RKO (cell line): ENCODE data around the gene MTHFR.
"Not testable (repeated sequence)": the region's sequence is repeated elsewhere in the genome, so short reads cannot be mapped to it uniquely, and the experiment has no call there.

Source experiments
- DNase-seq: peaks from one replicate; pipeline ENCODE4 v3.0.0-alpha.2; 2016; ENCODE audit warnings: low spot score

MTHFR gene

GRCh38 chr1:11833497-11833896 is 27.7 kb upstream of the MTHFR start:
- DNase-seq, result no peak

DNA sequence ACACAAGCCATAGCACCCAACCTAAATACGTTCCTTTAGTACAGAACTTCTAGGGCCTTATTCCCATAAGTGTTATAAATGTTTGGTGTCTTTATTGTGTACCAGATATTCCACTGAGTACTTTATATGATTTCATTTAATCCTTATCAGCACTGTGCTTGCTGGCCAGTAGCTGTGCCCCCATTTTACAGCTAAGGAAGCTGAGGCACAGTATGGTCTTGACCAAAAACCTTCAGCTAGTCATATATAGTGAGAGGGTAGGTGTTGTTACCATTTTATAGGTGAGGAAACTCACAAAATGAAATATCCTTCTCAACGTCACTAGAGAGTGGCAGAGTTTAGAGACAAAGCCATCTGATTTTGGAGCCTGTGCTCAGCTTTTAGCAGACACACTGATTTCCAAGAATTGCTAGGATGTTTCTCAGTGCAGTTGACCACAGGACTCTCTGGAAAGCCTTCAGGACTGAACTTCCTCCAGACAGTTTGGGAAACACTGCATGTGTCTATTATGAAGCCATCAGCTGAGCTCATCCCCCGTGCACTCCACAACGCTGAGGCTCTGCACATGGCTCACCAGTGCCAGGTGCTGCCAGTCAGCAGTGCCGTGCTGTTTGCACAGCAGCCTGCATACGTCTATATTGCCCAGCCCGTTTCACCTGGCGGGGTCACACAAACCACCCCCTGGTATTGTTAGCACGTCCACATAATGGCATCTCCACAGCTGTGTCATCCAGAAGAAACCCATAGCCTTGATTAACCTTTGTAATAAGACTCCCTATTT is 26.4 kb upstream of the MTHFR start:
- DNase-seq, result no peak

DNA sequence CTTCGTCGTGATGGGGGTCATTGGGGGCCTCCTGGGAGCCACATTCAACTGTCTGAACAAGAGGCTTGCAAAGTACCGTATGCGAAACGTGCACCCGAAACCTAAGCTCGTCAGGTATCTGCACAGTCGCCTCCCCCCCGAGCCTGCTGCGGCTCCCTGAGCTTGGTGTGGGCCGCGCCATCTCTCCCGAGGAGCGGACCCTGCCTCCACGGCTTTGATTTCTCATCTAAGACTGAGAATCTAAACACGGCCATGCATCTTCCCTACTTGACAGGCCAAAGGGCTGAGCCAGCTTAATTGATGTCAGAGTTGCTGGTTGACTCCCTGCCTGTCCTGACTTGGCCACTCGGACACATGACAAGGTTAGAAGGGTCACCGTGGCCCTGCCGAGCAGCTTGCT is 22.7 kb upstream of the MTHFR start:
- no peak for DNase-seq

- no peak for DNase-seq
Observed at GRCh38 chr1:11826946-11827345, 21.2 kb upstream of the MTHFR start.

DNA sequence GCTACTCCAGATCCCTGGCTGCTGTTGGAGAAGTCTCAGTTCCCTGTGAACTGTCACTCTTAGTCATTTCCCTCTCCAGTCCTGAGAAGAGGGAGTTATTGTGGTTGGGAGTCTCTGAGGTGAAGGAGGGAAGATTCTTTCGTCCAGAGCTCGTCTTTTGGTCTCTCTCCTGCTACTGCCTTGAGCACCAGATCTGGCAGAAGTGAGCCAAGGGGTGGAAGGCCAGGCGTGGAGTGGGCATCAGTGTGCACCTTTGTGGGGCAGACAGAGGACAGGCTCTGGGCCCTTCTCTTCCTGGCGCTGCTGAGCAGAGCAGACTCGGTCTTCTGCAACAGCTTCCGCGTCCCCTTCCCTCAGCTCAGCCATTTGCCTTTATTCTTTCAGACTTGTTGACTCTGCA is 19.4 kb upstream of the MTHFR start:
- DNase-seq, result no peak

DNA sequence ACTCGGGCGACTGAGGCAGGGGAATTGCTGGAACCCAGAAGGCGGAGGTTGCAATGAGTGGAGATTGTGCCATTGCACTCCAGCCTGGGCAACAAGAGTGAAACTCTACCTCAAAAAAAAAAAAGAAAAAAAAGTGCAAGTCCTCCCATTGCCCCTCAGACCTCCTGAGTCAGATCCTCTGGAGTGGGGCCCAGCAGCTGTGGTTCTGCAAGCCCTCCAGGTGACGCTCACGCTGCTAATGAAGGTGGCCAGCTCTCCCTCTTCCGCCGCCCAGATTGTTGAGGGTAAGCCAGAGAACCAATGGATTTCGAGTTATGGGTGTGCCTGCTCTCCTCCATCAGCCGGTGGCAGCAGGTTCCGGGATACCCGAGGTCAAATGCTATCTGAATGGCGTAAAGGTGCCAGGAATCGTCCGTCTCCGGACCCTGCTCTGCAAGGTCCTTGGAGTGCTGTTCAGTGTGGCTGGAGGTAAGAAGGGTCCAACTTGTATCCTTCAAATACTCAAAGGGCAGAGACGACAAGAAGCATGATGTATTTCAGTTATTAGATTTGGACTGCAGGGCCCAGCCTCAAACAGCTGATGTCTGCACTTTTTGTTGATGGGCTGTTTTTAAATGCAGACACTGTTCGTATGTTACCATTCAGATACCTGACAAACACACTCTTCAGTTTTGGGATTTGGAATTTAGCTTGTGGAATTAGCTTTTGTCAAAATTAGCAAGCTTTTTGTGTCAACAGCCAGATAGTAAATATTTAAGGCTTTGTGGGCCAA is 17.8 kb upstream of the MTHFR start:
- no peak for DNase-seq

DNA sequence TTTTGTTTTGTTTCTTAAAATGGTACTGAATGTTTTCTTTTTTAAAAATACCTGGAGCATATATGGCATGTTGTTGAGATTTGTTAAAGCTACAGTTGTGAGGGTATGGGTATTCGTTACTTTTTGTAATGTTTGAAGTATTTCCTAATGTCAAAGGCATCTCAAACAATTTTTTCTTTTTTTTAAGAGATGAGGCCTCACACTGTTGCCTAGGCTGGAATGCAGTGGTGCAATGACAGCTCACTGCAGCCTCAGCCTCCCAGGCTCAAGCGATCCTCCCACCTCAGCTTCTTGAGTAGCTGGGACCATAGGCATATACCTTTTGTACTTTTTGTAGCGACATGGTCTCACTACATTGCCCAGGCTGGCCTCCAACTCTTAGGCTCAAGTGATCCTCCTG is 16.3 kb upstream of the MTHFR start:
- no peak for DNase-seq

GRCh38 chr1:11817192-11817591 is 11.4 kb upstream of the MTHFR start:
- no peak for DNase-seq

- DNase-seq, result no peak
Observed at GRCh38 chr1:11813021-11813420, 7.3 kb upstream of the MTHFR start.

GRCh38 chr1:11807133-11807532 is 1.4 kb upstream of the MTHFR start:
- DNase-seq, result no peak

GRCh38 chr1:11806307-11806936 is 658 bp upstream of the MTHFR start:
- DNase-seq, result peak; percentile 67

GRCh38 chr1:11804666-11805421 is 920 bp downstream of the MTHFR start:
- peak; percentile 46 for DNase-seq

DNA sequence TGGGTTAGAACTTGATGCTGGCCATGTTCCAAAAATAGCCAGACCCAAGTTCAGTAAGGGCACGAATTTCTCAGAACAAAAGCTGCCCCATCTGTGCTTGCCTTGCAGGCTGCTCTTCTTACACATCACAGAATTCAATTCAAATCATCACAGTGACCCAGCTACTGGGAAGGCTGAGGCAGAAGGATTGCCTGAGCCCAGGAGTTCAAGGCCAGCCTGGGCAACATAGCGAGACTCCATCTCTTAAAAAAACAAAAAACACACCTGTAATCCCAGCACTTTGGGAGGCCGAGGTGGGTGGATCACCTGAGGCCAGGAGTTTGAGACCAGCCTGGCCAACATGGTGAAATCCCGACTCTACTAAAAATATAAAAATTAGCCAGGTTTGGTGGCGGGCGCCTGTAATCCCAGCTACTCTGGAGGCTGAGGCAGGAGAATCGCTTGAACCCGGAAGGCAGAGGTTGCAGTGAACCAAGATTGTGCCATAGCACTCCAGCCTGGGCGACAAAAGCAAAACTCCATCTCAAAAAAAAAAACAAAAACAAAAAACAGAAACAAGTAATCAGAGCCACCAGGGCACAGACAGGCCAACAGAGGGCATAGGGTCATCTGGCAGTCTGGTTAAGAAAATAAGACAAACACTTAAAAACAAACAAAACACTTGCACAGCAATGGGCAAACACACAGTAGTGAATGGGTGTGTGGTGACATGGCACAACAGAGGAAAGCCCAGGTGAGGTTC is 1.7 kb downstream of the MTHFR start:
- DNase-seq, result not testable (repeated sequence)

DNA sequence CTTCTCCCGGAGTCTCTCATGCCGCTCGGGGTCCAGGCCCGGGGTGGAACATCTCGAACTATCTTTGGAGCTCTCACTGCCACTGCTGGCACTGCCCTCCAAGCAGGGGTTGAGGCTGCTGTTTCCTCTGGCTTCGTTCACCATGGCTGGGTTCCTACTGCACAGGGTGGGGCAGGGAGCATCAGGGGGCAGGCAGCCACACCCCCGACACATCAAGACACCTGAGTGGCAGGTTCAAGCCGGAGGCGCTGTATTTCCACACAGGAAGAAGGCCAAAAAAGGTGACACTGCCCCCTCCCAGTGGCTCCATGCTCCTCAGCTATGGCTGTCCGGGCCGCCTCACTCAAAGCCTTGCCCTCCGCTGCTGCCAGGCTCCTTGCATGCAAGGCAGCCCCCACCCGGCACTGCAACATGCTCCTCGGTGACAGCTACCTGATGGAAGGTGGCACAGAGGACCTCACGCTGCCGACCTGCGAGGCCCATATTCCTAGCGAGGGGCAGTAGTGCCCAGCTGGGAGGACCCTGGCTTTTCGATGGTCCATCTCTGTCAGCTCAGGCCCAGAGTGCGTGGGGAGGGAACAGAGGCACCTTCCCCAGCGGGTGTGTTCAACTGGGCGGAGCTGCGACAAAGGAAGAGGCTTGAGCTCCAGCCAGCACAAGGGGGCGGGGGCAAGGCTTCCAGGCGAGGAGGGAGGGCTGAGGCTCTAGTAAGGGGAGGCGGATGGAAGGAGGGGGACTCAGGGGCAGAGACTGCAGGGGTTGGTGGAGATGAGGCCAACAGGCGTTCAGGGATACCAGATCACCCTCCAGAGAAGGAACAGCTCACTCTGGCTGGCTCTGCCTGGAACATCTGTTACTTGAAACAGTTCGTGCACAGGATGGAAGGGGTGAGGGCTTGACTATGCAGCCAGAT is 2.5 kb downstream of the MTHFR start:
- no peak for DNase-seq

GRCh38 chr1:11802616-11802972 is 3.2 kb downstream of the MTHFR start:
- no peak for DNase-seq

DNA sequence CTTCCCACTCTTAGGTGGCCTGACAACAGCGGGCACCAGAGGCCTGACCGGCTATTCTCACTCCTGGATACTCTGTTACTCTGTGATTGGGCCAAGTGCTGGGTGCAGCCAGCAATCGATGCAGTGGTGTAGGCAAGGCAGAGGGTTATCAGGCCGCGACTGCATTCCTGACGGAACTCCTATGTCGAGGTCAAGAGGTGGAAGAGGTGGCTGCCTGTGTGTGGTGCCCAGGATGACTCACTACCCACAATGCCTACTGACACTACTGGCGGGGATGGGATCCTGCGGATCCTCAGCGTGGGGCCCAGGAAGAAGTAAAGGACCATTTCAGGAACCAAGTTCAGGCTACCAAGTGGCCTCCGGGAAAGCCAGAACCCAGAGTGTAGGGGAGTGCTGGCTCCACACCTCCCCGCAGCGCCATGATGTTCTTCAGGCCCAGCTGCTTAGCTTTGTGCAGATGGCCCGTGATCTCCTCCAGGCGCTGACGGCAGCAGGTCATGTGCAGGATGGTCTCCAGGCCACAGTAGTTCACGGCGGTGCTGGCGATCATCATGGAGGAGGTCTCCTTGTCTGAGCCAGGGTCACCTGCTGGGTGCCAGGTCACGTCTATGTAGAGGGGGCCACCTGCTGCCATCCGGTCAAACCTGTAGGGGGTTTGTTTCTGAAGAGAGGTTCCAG is 4.9 kb downstream of the MTHFR start:
- DNase-seq, result no peak

GRCh38 chr1:11800391-11800755 is 5.4 kb downstream of the MTHFR start:
- no peak for DNase-seq

DNA sequence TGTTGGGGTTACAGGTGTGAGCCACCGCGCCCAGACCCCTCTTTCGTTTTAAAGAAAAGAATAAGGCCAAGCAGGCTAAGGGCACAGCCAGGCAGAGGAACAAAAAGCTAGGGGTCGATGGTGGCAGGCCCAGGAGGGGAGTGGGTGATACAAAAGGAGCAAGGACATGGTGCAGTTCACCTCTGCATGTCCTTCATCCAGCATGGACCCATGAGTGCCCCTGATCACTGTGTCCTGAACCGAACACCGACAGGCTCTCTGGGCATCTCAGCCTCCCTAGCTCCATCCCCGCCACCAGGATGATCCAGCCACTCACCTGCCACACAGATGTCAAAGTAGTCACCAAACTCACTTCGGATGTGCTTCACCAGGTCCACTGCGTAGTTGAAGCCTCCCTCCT is 5.9 kb downstream of the MTHFR start:
- no peak for DNase-seq

DNA sequence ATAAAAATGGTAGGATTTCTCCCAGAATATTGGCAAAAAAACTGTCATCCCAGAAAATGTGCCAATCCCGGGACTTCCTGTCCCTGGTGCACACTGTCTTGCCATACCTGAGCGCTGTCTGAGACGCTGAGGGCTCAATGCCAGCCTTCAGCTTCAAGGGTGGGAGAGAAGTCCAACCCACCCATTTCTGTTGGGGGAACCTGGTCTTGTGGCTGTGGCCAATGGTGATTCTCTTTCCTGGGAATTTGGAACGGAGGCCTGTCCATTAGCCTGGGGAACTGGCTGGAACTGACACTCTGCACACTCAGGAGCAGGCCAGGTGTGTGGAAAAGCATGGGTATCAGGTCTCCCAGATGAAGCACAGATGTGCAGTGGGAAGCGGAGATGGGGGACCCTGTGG is 6.7 kb downstream of the MTHFR start:
- DNase-seq, result no peak

DNA sequence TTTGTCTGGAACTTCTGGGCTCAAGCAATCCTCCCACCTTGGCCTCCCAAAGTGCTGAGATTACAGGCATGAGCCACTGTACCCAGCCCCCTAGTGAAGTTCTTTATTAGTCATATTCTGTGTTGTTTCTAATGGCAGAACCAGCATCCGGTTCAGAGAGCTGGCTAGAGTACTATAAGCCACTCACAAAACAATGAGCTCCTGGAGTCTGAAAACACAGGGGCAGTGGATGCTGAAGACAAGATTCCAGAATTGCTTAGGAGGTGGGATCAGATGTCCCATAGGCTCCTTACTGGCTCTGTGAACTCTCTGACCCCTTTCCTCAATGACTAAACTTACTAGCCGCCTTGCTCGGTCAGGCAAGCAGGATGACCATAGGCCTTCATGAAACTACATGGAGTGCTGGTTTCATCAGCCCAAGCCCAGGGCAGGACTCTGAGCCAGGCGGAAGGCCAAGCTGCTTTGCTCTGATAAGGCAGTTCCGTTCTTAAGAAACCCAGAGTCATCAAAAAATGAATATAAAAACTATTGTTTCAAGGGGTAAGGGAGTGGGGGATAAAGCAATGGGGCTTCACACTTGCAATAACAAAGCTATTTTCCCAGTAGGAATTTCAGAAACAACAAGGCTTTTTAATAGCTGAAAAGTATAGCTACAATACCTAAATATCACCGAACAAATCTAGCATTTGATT is 8.1 kb downstream of the MTHFR start:
- no peak for DNase-seq
